Astrocyte (in vitro differentiated cells and primary cell): ENCODE data around the gene ATP6V0E1.

Experiments
- CTCF ChIP-seq: IDR thresholded peaks from 2 replicates; pipeline ENCODE4 v1.5.1; 2011; ENCODE audit warnings: low read depth, mild to moderate bottlenecking, inconsistent platforms, low read length, moderate library complexity; ENCODE audit not compliant: insufficient read depth
- EZH2 ChIP-seq: IDR thresholded peaks from 2 replicates; pipeline ENCODE4 v1.6.1; 2012; ENCODE audit warnings: mild to moderate bottlenecking, low read length, inconsistent platforms; ENCODE audit not compliant: insufficient read depth

- no peak for TF ChIP-seq CTCF
- TF ChIP-seq EZH2: no peak
Observed at GRCh38 chr5:173056783-173057061, 73.2 kb downstream of the ATP6V0E1 start.
